Nephron (organoid): ENCODE results near the gene DOCK10.

Experiments
- H3K27ac Mint-ChIP-seq, 3 experiments: 2 replicates each; pipeline ENCODE4 v1.8.0; 2020; ENCODE audit warnings: mixed read lengths in 3 of 3, mild to moderate bottlenecking in 2 of 3, moderate library complexity in 1 of 3
- H3K27me3 Mint-ChIP-seq: 2 replicates; pipeline ENCODE4 v1.8.0; 2021; ENCODE audit warnings: low read depth, mild to moderate bottlenecking, moderate library complexity, mixed read lengths
- H3K36me3 Mint-ChIP-seq: 2 replicates; pipeline ENCODE4 v1.8.0; 2020; ENCODE audit warnings: low read depth, mixed read lengths
- H3K4me1 Mint-ChIP-seq: 2 replicates; pipeline ENCODE4 v1.8.0; 2020; ENCODE audit warnings: mixed read lengths
- H3K4me3 Mint-ChIP-seq, 3 experiments: 2 replicates each; pipeline ENCODE4 v1.8.0; 2020; ENCODE audit warnings: mild to moderate bottlenecking in 3 of 3, mixed read lengths in 3 of 3, moderate library complexity in 2 of 3
- H3K9me3 Mint-ChIP-seq: 2 replicates; pipeline ENCODE4 v1.8.0; 2020; ENCODE audit warnings: mixed read lengths
- TF ChIP-seq, protein P1 (sequence below), 3 experiments: fragments of 200-600 bp; sonication (generic); IDR thresholded peaks; one replicate each; pipeline ENCODE4 v1.5.0; 2021; ENCODE audit warnings: antibody characterized with exemption in 3 of 3; ENCODE audit not compliant: unreplicated experiment in 3 of 3

The DOCK10 gene

DNA sequence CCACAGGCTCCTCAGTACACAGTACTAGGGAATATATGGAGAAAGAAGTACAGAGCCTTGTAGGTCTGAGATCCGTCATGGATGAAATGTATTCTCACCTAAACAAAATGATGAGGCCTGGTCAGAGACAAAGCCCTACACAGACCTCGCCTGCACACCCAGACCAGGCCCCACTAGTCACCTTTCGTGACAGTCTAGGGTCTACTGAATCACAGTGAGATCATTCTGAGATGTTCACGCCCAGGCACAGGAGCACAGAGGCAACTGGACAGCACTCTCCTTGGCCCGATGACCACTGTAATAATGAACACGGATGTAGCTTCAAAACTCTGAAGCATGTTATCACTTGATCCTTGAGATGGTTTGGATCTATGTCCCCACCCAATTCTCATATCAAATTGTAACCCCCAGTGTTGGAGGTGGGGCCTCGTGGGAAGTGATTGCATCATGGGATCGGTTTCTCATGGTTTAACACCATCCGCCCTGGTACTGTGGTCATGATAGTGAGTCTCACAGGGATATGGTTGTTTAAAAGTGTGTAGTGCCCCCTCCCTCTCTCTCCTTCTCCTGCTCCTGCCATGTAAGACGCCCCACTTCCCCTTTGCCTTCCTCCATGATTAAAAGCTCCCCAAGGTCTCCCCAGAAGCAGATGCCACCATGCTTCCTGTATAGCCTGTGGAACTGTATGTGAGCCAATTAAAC, 15.1 kb downstream of the DOCK10 start:
- Mint-ChIP-seq H3K27ac (no peak overlapping the region), H3K4me1 (peaks cover 4% of the 10 kb centered on the region)

GRCh38 chr2:225025917-225026571, 16.2 kb downstream of the DOCK10 start:
- Mint-ChIP-seq H3K9me3 (no peaks in the 10 kb centered on the region), H3K4me1 (no peaks in the 10 kb centered on the region), H3K4me3 (no peak overlapping the region), H3K36me3 (no peaks in the 10 kb centered on the region), H3K27ac (no peak overlapping the region), H3K27me3 (peaks cover 4% of the 10 kb centered on the region)
- TF ChIP-seq, protein P1, sequence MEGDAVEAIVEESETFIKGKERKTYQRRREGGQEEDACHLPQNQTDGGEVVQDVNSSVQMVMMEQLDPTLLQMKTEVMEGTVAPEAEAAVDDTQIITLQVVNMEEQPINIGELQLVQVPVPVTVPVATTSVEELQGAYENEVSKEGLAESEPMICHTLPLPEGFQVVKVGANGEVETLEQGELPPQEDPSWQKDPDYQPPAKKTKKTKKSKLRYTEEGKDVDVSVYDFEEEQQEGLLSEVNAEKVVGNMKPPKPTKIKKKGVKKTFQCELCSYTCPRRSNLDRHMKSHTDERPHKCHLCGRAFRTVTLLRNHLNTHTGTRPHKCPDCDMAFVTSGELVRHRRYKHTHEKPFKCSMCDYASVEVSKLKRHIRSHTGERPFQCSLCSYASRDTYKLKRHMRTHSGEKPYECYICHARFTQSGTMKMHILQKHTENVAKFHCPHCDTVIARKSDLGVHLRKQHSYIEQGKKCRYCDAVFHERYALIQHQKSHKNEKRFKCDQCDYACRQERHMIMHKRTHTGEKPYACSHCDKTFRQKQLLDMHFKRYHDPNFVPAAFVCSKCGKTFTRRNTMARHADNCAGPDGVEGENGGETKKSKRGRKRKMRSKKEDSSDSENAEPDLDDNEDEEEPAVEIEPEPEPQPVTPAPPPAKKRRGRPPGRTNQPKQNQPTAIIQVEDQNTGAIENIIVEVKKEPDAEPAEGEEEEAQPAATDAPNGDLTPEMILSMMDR (IDR thresholded peaks at IDR 0.05; ENCODE audit: unreplicated experiment in 3 of 3) = no peak

More for the DNA sequence above, 15.1 kb downstream of the DOCK10 start:
- Mint-ChIP-seq H3K4me3 (no peak overlapping the region), H3K9me3 (no peaks in the 10 kb centered on the region), H3K36me3 (no peaks in the 10 kb centered on the region), H3K27me3 (peaks cover 7% of the 10 kb centered on the region)
- TF ChIP-seq, protein P1 (IDR thresholded peaks at IDR 0.05; ENCODE audit: unreplicated experiment in 3 of 3) = no peak

DNA sequence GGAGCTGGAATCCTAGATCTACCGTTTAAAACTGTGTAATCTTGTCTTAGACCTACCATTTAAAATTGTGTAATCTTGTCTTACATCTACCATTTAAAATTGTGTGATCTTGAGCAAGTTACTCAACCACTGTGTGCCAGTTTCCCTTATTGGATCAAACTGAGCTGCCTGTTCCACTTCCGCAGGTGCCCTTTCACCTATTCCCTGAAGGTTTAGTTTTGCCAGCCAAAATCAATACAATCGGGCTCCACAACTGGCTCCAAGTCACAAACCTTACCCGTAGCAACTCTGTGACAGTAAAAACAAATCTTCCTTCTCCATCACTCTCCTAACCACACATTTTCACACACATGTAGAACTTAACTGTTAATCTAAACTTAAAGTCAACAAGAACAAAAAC, 20.1 kb downstream of the DOCK10 start:
- Mint-ChIP-seq H3K36me3 (no peaks in the 10 kb centered on the region), H3K4me1 (peaks cover 11% of the 10 kb centered on the region), H3K9me3 (no peaks in the 10 kb centered on the region)

GRCh38 chr2:225020168-225020849, 22.0 kb downstream of the DOCK10 start:
- TF ChIP-seq, protein P1 (IDR thresholded peaks at IDR 0.05; ENCODE audit: unreplicated experiment in 3 of 3) = no peak
- H3K9me3 Mint-ChIP-seq = no peaks in the 10 kb centered on the region
- no peak overlapping the region for H3K4me3 Mint-ChIP-seq
- no peak overlapping the region for H3K27ac Mint-ChIP-seq
- H3K36me3 Mint-ChIP-seq = no peaks in the 10 kb centered on the region
- H3K4me1 Mint-ChIP-seq = peaks cover 14% of the 10 kb centered on the region
- peaks cover 3% of the 10 kb centered on the region for H3K27me3 Mint-ChIP-seq

More for the DNA sequence above, 20.1 kb downstream of the DOCK10 start:
- Mint-ChIP-seq H3K27ac (no peak overlapping the region), H3K4me3 (no peak overlapping the region), H3K27me3 (peaks cover 3% of the 10 kb centered on the region)
- TF ChIP-seq, protein P1 (IDR thresholded peaks at IDR 0.05; ENCODE audit: unreplicated experiment in 3 of 3) = no peak

GRCh38 chr2:225019105-225019504, 23.2 kb downstream of the DOCK10 start:
- Mint-ChIP-seq H3K27me3 (peaks cover 3% of the 10 kb centered on the region), H3K4me1 (peaks cover 14% of the 10 kb centered on the region), H3K9me3 (no peaks in the 10 kb centered on the region), H3K27ac (no peak overlapping the region), H3K4me3 (no peak overlapping the region), H3K36me3 (no peaks in the 10 kb centered on the region)
- TF ChIP-seq, protein P1 (IDR thresholded peaks at IDR 0.05; ENCODE audit: unreplicated experiment in 3 of 3) = no peak
